ENCODE results near the gene STAU1. TPM values are rescaled to one million over a fixed set of nuclear protein-coding genes. Genes with fewer than 3 reads are reported as not detected.

Gene STAU1
- total and polyA plus RNA-seq, 2 of the 13 experiments (the other 11 are each of a cell fraction or from before 2014, with no cell fraction given), result 119 to 133 TPM

DNA sequence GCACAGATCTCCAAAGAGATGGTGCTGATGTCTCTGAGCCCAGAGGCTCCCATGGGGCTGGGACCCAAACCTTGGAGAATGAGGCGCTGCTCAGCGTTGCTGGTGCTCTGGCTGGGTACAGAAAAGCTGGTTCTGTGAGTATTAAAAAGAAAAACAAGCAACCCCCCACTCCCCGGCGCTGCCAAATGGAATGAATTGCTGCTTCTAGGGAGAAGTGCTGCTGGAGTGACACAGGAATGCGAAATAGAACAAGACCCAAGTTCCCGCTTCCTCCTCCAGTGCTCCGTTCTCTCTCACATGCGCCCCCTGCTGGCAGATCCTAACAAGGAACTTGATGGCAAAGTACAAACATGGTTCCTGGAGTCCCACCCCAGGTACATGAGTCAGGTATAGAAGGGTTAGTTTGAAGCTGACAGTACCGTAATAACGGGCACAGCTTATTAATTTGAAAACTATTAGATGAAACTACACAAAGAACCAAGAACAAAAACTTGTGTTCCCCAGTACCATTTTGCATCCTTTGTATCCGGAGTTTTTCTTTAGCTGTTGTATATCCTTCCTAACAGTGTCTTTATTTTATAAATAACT, 29.0 kb upstream of the STAU1 start (continued):
- TF ChIP-seq WIZ (CRISPR knock-in tag; IDR thresholded peaks at IDR 0.05) (0 out of 2 replicates have a peak, but pooled peaks have one; percentile 57), GABPA (IDR thresholded peaks at IDR 0.05; ENCODE audit: low read depth, low read length) (no peak), GABPA (CRISPR knock-in tag; IDR thresholded peaks at IDR 0.05; ENCODE audit: low read depth) (peak; percentile 65), IRX3 (CRISPR knock-in tag; IDR thresholded peaks at IDR 0.05; ENCODE audit: borderline replicate concordance, low read depth) (no peak), ZNF24 (IDR thresholded peaks at IDR 0.05) (peak; percentile 65; the same call in 1 of the 2 replicates), MLLT10 (CRISPR knock-in tag; IDR thresholded peaks at IDR 0.05) (no peak), ZNF430 (CRISPR knock-in tag; IDR thresholded peaks at IDR 0.05) (peak; percentile 46; the same call in 1 of the 2 replicates), NR2F2 (IDR thresholded peaks at IDR 0.05; ENCODE audit: borderline replicate concordance, low read depth) (no peak), TSC22D2 (CRISPR knock-in tag; IDR thresholded peaks at IDR 0.05; ENCODE audit: borderline replicate concordance) (no peak), ZSCAN25 (CRISPR knock-in tag; IDR thresholded peaks at IDR 0.05) (peak; percentile 66; the same call in 1 of the 2 replicates), ZC3H4 (CRISPR knock-in tag; IDR thresholded peaks at IDR 0.05; ENCODE audit: borderline replicate concordance) (no peak), DBP (CRISPR knock-in tag; IDR thresholded peaks at IDR 0.05; ENCODE audit: not compliant biosample characterization) (no peak), BHLHE40 (IDR thresholded peaks at IDR 0.05; ENCODE audit: low read length) (peak; percentile 18; the same call in 1 of the 2 replicates), ZFP90 (CRISPR knock-in tag; IDR thresholded peaks at IDR 0.05; ENCODE audit: borderline replicate concordance) (0 out of 2 replicates have a peak, but pooled peaks have one; percentile 38), ZNF335 (CRISPR knock-in tag; IDR thresholded peaks at IDR 0.05) (peak; percentile 67; the same call in 1 of the 2 replicates), MED1 (CRISPR knock-in tag; IDR thresholded peaks at IDR 0.05) (peak; percentile 59; the same call in 1 of the 2 replicates), STAG1 (CRISPR knock-in tag; IDR thresholded peaks at IDR 0.05) (peak; percentile 89), ZNF589 (CRISPR knock-in tag; conservative IDR thresholded peaks at IDR 0.05) (no peak), RARA (CRISPR knock-in tag; IDR thresholded peaks at IDR 0.05) (peak; percentile 27; the same call in 1 of the 2 replicates), ZNF614 (CRISPR knock-in tag; IDR thresholded peaks at IDR 0.05; ENCODE audit: borderline replicate concordance) (peak; percentile 94), RBFOX2 (IDR thresholded peaks at IDR 0.05; ENCODE audit: low read depth, low read length) (no peak), KLF12 (CRISPR knock-in tag; IDR thresholded peaks at IDR 0.05; ENCODE audit: borderline replicate concordance) (0 out of 2 replicates have a peak, but pooled peaks have one; percentile 50), KAT8 (CRISPR knock-in tag; IDR thresholded peaks at IDR 0.05) (peak; percentile 66), ELF3 (CRISPR knock-in tag; IDR thresholded peaks at IDR 0.05) (peak; percentile 99), GLI4 (CRISPR knock-in tag; IDR thresholded peaks at IDR 0.05; ENCODE audit: borderline replicate concordance) (peak; percentile 60; the same call in 1 of the 2 replicates), KLF11 (CRISPR knock-in tag; IDR thresholded peaks at IDR 0.05) (0 out of 2 replicates have a peak, but pooled peaks have one; percentile 83)
- TF ChIP-seq, protein P1, sequence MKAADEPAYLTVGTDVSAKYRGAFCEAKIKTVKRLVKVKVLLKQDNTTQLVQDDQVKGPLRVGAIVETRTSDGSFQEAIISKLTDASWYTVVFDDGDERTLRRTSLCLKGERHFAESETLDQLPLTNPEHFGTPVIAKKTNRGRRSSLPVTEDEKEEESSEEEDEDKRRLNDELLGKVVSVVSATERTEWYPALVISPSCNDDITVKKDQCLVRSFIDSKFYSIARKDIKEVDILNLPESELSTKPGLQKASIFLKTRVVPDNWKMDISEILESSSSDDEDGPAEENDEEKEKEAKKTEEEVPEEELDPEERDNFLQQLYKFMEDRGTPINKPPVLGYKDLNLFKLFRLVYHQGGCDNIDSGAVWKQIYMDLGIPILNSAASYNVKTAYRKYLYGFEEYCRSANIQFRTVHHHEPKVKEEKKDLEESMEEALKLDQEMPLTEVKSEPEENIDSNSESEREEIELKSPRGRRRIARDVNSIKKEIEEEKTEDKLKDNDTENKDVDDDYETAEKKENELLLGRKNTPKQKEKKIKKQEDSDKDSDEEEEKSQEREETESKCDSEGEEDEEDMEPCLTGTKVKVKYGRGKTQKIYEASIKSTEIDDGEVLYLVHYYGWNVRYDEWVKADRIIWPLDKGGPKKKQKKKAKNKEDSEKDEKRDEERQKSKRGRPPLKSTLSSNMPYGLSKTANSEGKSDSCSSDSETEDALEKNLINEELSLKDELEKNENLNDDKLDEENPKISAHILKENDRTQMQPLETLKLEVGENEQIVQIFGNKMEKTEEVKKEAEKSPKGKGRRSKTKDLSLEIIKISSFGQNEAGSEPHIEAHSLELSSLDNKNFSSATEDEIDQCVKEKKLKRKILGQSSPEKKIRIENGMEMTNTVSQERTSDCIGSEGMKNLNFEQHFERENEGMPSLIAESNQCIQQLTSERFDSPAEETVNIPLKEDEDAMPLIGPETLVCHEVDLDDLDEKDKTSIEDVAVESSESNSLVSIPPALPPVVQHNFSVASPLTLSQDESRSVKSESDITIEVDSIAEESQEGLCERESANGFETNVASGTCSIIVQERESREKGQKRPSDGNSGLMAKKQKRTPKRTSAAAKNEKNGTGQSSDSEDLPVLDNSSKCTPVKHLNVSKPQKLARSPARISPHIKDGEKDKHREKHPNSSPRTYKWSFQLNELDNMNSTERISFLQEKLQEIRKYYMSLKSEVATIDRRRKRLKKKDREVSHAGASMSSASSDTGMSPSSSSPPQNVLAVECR (CRISPR knock-in tag; IDR thresholded peaks at IDR 0.05; ENCODE audit: borderline replicate concordance), result peak; percentile 48; the same call in 1 of the 2 replicates
